ENCODE data around the gene TJP1.

TJP1 gene

GRCh38 chr15:29792426-29793159, 29.7 kb downstream of the TJP1 start:
- TF ChIP-seq ESRRG (CRISPR knock-in tag; IDR thresholded peaks at IDR 0.05): no peak
- no peak for ATAC-seq

- no peak for ATAC-seq
- TF ChIP-seq SNAI2 (CRISPR knock-in tag; IDR thresholded peaks at IDR 0.05) (no peak), CSRNP3 (CRISPR knock-in tag; IDR thresholded peaks at IDR 0.05) (no peak), BACH2 (CRISPR knock-in tag; IDR thresholded peaks at IDR 0.05; ENCODE audit: borderline replicate concordance) (no peak), PPARA (CRISPR knock-in tag; IDR thresholded peaks at IDR 0.05; ENCODE audit: borderline replicate concordance) (no peak), CSDC2 (CRISPR knock-in tag; IDR thresholded peaks at IDR 0.05) (no peak), TSHZ2 (CRISPR knock-in tag; IDR thresholded peaks at IDR 0.05) (no peak), ZFP30 (CRISPR knock-in tag; IDR thresholded peaks at IDR 0.05) (no peak), ZNF8 (CRISPR knock-in tag; IDR thresholded peaks at IDR 0.05) (no peak), ARNTL (CRISPR knock-in tag; IDR thresholded peaks at IDR 0.05; ENCODE audit: borderline replicate concordance, low read depth) (no peak), ZNF565 (CRISPR knock-in tag; conservative IDR thresholded peaks at IDR 0.05; ENCODE audit: low read depth) (no peak), OSR1 (CRISPR knock-in tag; IDR thresholded peaks at IDR 0.05) (no peak), GLIS3 (CRISPR knock-in tag; IDR thresholded peaks at IDR 0.05) (no peak), POU6F1 (CRISPR knock-in tag; IDR thresholded peaks at IDR 0.05; ENCODE audit: borderline replicate concordance, low read depth) (no peak), PATZ1 (CRISPR knock-in tag; IDR thresholded peaks at IDR 0.05; ENCODE audit: borderline replicate concordance) (no peak), ZNF70 (CRISPR knock-in tag; IDR thresholded peaks at IDR 0.05) (no peak), TCF4 (CRISPR knock-in tag; IDR thresholded peaks at IDR 0.05; ENCODE audit: borderline replicate concordance) (no peak), TOX (CRISPR knock-in tag; IDR thresholded peaks at IDR 0.05; ENCODE audit: borderline replicate concordance) (no peak), RARB (CRISPR knock-in tag; IDR thresholded peaks at IDR 0.05) (no peak), ZFP3 (CRISPR knock-in tag; IDR thresholded peaks at IDR 0.05) (no peak), ISL1 (CRISPR knock-in tag; IDR thresholded peaks at IDR 0.05) (no peak)
Observed at GRCh38 chr15:29790607-29791006, 31.7 kb downstream of the TJP1 start.

- ATAC-seq: peak; percentile 39; the same call in 1 of the 3 replicates
- TF ChIP-seq ZNF70 (CRISPR knock-in tag; IDR thresholded peaks at IDR 0.05): no peak
- no peak for TF ChIP-seq CSDC2 (CRISPR knock-in tag; IDR thresholded peaks at IDR 0.05)
- TF ChIP-seq BACH2 (CRISPR knock-in tag; IDR thresholded peaks at IDR 0.05; ENCODE audit: borderline replicate concordance): no peak
- TF ChIP-seq ARNTL (CRISPR knock-in tag; IDR thresholded peaks at IDR 0.05; ENCODE audit: borderline replicate concordance, low read depth): no peak
- no peak for TF ChIP-seq TOX (CRISPR knock-in tag; IDR thresholded peaks at IDR 0.05; ENCODE audit: borderline replicate concordance)
- TF ChIP-seq ZNF8 (CRISPR knock-in tag; IDR thresholded peaks at IDR 0.05): no peak
- no peak for TF ChIP-seq OSR1 (CRISPR knock-in tag; IDR thresholded peaks at IDR 0.05)
- TF ChIP-seq ZNF565 (CRISPR knock-in tag; conservative IDR thresholded peaks at IDR 0.05; ENCODE audit: low read depth): no peak
- TF ChIP-seq POU6F1 (CRISPR knock-in tag; IDR thresholded peaks at IDR 0.05; ENCODE audit: borderline replicate concordance, low read depth): no peak
Observed at GRCh38 chr15:29789871-29790270, 32.4 kb downstream of the TJP1 start.
